HepG2 (cell line): ENCODE data around the gene FAM167B. TPM values are rescaled to one million over a fixed set of nuclear protein-coding genes. Genes with fewer than 3 reads are reported as not detected.

Source experiments
- CREB1 ChIP-seq, 2 experiments: fragments of 450-650 bp in 1 of 2; IDR thresholded peaks; 2 replicates each; pipeline ENCODE4 v1.6.1; 2016 to 2017; ENCODE audit warnings: control low read depth in 1 of 2, mild to moderate bottlenecking in 1 of 2, missing compliant biosample characterization in 1 of 2, missing genetic modification characterization in 1 of 2
- CREM ChIP-seq, 2 experiments: sonication (generic) in 1 of 2; formaldehyde crosslinking in 1 of 2; IDR thresholded peaks; 2 replicates each; pipeline versions ENCODE4 v1.4.0 to v1.6.1; 2016 to 2020; ENCODE audit warnings: antibody characterized with exemption in 1 of 2, mild to moderate bottlenecking in 1 of 2, missing genetic modification reagents in 1 of 2
- FOXA3 ChIP-seq: IDR thresholded peaks from 2 replicates; pipeline ENCODE4 v1.6.1; 2016; ENCODE audit warnings: missing genetic modification reagents, missing compliant biosample characterization
- NCOA5 ChIP-seq: sonication (generic); formaldehyde crosslinking; IDR thresholded peaks from 2 replicates; pipeline ENCODE4 v1.4.0; 2020; ENCODE audit warnings: missing genetic modification reagents
- NFKBIZ ChIP-seq: IDR thresholded peaks from 2 replicates; pipeline ENCODE4 v1.6.1; 2018; ENCODE audit warnings: missing genetic modification reagents, missing compliant biosample characterization
- ZMYM3 ChIP-seq: sonication (generic); formaldehyde crosslinking; IDR thresholded peaks from 2 replicates; pipeline ENCODE4 v1.5.1; 2020; ENCODE audit warnings: mild to moderate bottlenecking, missing genetic modification reagents
- ZNF225 ChIP-seq: sonication (generic); formaldehyde crosslinking; IDR thresholded peaks from 2 replicates; pipeline ENCODE4 v1.4.0; 2020; ENCODE audit warnings: mild to moderate bottlenecking, missing genetic modification reagents
- ZNF607 ChIP-seq: sonication (generic); formaldehyde crosslinking; IDR thresholded peaks from 2 replicates; pipeline ENCODE4 v1.5.1; 2020; ENCODE audit warnings: missing genetic modification reagents, mild to moderate bottlenecking, borderline replicate concordance
- polyA plus RNA-seq, 8 experiments: library from polyadenylated mRNA; depleted of rRNA in 3 of 8; stranded (reverse) in 7 of 8; unstranded in 1 of 8; fragments of >200 nt; fragmentation: Illumina TruSeq in 4 of 8; extraction: Trizol in 4 of 8; gene quantifications; 2 replicates each; pipeline versions ENCODE4 v1.2.1 to v1.2.3, GENCODE V29; 2011 to 2016; ENCODE audit warnings: low read depth in 4 of 8, missing spikeins in 1 of 8, mixed read lengths in 1 of 8; ENCODE audit not compliant: insufficient read depth in 1 of 8
- total RNA-seq, 5 experiments: library from RNA; depleted of rRNA; stranded (reverse); fragments of >200 nt; fragmentation: Illumina TruSeq; extraction: Trizol; gene quantifications; 2 replicates each; pipeline ENCODE4 v1.2.3, GENCODE V29; 2016; ENCODE audit warnings: low read depth in 1 of 5
- TF ChIP-seq, protein P1 (sequence below), 2 experiments: sonication (generic) in 1 of 2; formaldehyde crosslinking in 1 of 2; IDR thresholded peaks; 2 replicates each; pipeline versions ENCODE4 v1.6.1 to v1.9.0; 2014 to 2022; ENCODE audit warnings: antibody characterized with exemption in 1 of 2, borderline replicate concordance in 1 of 2, inconsistent platforms in 1 of 2, low read depth in 1 of 2, missing genetic modification reagents in 1 of 2
- TF ChIP-seq, protein P2 (sequence below): sonication (generic); formaldehyde crosslinking; IDR thresholded peaks from 2 replicates; pipeline ENCODE4 v1.4.0; 2020; ENCODE audit warnings: missing genetic modification reagents
- TF ChIP-seq, protein P3 (sequence below), 2 experiments: fragments of 450-650 bp in 1 of 2; sonication (generic) in 1 of 2; formaldehyde crosslinking; IDR thresholded peaks; 2 replicates each; pipeline versions ENCODE4 v1.5.0 to v1.8.0; 2020 to 2022; ENCODE audit warnings: mild to moderate bottlenecking in 1 of 2, missing genetic modification reagents in 1 of 2

Gene FAM167B
- total and polyA plus RNA-seq, 2 of the 13 experiments (the other 11 are each of a cell fraction or from before 2014, with no cell fraction given): 0.15 to 0.70 TPM

DNA sequence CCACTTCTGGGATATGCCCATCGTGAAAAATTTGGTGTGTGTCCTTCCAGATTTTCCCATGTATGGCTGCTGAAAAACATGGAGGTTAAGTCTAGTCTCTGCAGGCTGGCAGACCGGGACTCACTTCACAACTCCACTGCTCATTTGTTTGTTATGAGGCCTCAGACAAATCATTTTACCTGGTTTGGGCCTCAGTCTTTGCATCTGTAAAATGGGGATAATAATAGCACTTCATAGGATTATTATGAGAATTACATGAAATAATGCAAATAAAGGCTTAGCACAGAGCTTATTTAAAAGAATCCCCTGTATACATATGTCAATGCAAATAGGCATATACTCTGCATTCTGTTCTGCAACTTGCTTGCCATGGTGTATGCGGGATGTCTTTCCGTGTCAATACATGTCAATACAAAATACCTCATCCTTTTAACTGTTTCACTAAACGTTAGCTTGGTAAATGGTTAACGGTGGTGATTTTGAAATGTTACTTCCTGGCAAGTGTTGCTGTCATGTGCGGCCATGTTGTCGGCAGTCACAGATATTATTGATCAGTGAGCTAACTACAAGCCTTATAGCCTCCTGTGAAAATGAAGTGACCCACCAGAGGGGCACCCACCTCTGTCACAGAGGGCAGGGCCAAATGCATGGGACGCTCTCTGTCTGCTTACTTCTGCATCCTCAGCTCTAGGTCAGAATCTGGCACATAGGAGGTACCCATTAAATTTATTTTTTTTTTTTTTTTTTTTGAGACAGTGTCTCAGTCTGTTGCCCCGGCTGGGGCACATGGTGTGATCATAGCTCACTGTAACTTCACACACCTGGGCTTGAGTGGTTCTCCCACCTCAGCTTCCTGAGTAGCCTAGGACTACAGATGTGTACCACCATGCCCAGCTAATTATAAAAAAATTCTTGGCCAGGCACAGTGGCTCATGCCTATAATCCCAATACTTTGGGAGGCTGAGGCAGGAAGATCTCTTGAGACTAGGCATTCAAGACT is 8.3 kb downstream of the FAM167B start (continued):
- TF ChIP-seq, protein P1, sequence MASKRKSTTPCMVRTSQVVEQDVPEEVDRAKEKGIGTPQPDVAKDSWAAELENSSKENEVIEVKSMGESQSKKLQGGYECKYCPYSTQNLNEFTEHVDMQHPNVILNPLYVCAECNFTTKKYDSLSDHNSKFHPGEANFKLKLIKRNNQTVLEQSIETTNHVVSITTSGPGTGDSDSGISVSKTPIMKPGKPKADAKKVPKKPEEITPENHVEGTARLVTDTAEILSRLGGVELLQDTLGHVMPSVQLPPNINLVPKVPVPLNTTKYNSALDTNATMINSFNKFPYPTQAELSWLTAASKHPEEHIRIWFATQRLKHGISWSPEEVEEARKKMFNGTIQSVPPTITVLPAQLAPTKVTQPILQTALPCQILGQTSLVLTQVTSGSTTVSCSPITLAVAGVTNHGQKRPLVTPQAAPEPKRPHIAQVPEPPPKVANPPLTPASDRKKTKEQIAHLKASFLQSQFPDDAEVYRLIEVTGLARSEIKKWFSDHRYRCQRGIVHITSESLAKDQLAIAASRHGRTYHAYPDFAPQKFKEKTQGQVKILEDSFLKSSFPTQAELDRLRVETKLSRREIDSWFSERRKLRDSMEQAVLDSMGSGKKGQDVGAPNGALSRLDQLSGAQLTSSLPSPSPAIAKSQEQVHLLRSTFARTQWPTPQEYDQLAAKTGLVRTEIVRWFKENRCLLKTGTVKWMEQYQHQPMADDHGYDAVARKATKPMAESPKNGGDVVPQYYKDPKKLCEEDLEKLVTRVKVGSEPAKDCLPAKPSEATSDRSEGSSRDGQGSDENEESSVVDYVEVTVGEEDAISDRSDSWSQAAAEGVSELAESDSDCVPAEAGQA (IDR thresholded peaks at IDR 0.05; ENCODE audit: low read depth): peak; percentile 80
- TF ChIP-seq, protein P1 (CRISPR knock-in tag; IDR thresholded peaks at IDR 0.05; ENCODE audit: borderline replicate concordance): no peak
- peak; percentile 29; the same call in 1 of the 2 replicates for TF ChIP-seq ZNF607 (CRISPR knock-in tag)
- TF ChIP-seq ZNF225 (CRISPR knock-in tag): no peak
- TF ChIP-seq, protein P2, sequence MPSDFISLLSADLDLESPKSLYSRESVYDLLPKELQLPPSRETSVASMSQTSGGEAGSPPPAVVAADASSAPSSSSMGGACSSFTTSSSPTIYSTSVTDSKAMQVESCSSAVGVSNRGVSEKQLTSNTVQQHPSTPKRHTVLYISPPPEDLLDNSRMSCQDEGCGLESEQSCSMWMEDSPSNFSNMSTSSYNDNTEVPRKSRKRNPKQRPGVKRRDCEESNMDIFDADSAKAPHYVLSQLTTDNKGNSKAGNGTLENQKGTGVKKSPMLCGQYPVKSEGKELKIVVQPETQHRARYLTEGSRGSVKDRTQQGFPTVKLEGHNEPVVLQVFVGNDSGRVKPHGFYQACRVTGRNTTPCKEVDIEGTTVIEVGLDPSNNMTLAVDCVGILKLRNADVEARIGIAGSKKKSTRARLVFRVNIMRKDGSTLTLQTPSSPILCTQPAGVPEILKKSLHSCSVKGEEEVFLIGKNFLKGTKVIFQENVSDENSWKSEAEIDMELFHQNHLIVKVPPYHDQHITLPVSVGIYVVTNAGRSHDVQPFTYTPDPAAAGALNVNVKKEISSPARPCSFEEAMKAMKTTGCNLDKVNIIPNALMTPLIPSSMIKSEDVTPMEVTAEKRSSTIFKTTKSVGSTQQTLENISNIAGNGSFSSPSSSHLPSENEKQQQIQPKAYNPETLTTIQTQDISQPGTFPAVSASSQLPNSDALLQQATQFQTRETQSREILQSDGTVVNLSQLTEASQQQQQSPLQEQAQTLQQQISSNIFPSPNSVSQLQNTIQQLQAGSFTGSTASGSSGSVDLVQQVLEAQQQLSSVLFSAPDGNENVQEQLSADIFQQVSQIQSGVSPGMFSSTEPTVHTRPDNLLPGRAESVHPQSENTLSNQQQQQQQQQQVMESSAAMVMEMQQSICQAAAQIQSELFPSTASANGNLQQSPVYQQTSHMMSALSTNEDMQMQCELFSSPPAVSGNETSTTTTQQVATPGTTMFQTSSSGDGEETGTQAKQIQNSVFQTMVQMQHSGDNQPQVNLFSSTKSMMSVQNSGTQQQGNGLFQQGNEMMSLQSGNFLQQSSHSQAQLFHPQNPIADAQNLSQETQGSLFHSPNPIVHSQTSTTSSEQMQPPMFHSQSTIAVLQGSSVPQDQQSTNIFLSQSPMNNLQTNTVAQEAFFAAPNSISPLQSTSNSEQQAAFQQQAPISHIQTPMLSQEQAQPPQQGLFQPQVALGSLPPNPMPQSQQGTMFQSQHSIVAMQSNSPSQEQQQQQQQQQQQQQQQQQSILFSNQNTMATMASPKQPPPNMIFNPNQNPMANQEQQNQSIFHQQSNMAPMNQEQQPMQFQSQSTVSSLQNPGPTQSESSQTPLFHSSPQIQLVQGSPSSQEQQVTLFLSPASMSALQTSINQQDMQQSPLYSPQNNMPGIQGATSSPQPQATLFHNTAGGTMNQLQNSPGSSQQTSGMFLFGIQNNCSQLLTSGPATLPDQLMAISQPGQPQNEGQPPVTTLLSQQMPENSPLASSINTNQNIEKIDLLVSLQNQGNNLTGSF (CRISPR knock-in tag): no peak
- TF ChIP-seq CREM (IDR thresholded peaks at IDR 0.05): 0 out of 2 replicates have a peak, but pooled peaks have one; percentile 19
- no peak for TF ChIP-seq CREM (CRISPR knock-in tag; IDR thresholded peaks at IDR 0.05)
- peak; percentile 65 for TF ChIP-seq FOXA3 (CRISPR knock-in tag)
- peak; percentile 33; the same call in 1 of the 2 replicates for TF ChIP-seq CREB1 (IDR thresholded peaks at IDR 0.05)
- TF ChIP-seq CREB1 (CRISPR knock-in tag; IDR thresholded peaks at IDR 0.05): peak; percentile 80
- TF ChIP-seq ZMYM3 (CRISPR knock-in tag): peak; percentile 62; the same call in 1 of the 2 replicates
- TF ChIP-seq, protein P3, sequence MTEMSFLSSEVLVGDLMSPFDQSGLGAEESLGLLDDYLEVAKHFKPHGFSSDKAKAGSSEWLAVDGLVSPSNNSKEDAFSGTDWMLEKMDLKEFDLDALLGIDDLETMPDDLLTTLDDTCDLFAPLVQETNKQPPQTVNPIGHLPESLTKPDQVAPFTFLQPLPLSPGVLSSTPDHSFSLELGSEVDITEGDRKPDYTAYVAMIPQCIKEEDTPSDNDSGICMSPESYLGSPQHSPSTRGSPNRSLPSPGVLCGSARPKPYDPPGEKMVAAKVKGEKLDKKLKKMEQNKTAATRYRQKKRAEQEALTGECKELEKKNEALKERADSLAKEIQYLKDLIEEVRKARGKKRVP (CRISPR knock-in tag; IDR thresholded peaks at IDR 0.05): peak in 1 of 2 experiments; percentile 51; a peak in 1 of 4 replicates
- TF ChIP-seq NCOA5 (CRISPR knock-in tag): no peak
- TF ChIP-seq NFKBIZ (CRISPR knock-in tag): 0 out of 2 replicates have a peak, but pooled peaks have one; percentile 48
